HepG2 (cell line): ENCODE results near the gene SNRPF. TPM values are rescaled to one million over a fixed set of nuclear protein-coding genes. Genes with fewer than 3 reads are reported as not detected.

Experiments
- ATAC-seq: fragments of 200-7000 bp; cut with Tn5 transposase; 3 replicates; pipeline ENCODE4 v1.9.1; 2020; ENCODE audit warnings: mild to moderate bottlenecking, moderate library complexity
- BruUV-seq: library from RNA; stranded (reverse); fragments of 400-500 nt; replicated peaks from 2 replicates; lab custom pipeline; 2021; lab: Mats Ljungman, UMichigan
- CTCF ChIA-PET: fragments of 300-600 bp; formaldehyde crosslinking; extraction: SDS; loops from one replicate; lab custom pipeline; 2021; ENCODE audit warnings: low total read pairs, inconsistent platforms, low intra/inter-chr PET ratio; lab: Yijun Ruan, JAX
- POLR2A ChIA-PET: fragments of 350-600 bp; sonication (Branson Sonifier 250); formaldehyde crosslinking; loops from one replicate; lab custom pipeline; 2020; ENCODE audit warnings: antibody characterized with exemption, inconsistent platforms; lab: Yijun Ruan, JAX
- DNase-seq: peaks from one replicate; pipeline ENCODE4 v3.0.0-alpha.2; 2015; ENCODE audit warnings: low spot score
- FAIRE-seq: peaks from 3 replicates; lab custom pipeline; 2011; peaks lifted over from hg19 to GRCh38; lab: Jason Lieb, UNC
- H2AFZ ChIP-seq: one replicate; pipeline ENCODE4 v1.6.1; 2011; ENCODE audit warnings: low read length, inconsistent platforms
- H3K27ac ChIP-seq: fragments of 300-600 bp; 3 replicates; pipeline ENCODE4 v1.8.0; 2011; ENCODE audit warnings: mixed run types, mild to moderate bottlenecking, mixed read lengths, low read length, inconsistent platforms; ENCODE audit not compliant: insufficient read depth; ENCODE audit errors: extremely low read length
- H3K27me3 ChIP-seq, 2 experiments: fragments of 200-600 bp in 1 of 2; 2 replicates in 1 of 2; 3 replicates in 1 of 2; pipeline versions ENCODE4 v1.6.0 to v1.8.0; 2011; ENCODE audit warnings: low read length in 2 of 2, mild to moderate bottlenecking in 2 of 2, moderate library complexity in 2 of 2, inconsistent platforms in 1 of 2; ENCODE audit not compliant: insufficient read depth in 2 of 2, control insufficient read depth in 1 of 2
- H3K36me3 ChIP-seq, 2 experiments: fragments of 200-600 bp in 1 of 2; replicated peaks in 1 of 2; 2 replicates in 1 of 2; 3 replicates in 1 of 2; pipeline versions ENCODE4 v1.5.1 to v1.8.0; 2011; ENCODE audit warnings: low read length in 2 of 2, inconsistent platforms in 1 of 2; ENCODE audit not compliant: insufficient read depth in 2 of 2, control insufficient read depth in 1 of 2
- H3K4me1 ChIP-seq: 2 replicates; pipeline ENCODE4 v1.5.1; 2012; ENCODE audit warnings: low read length, inconsistent platforms; ENCODE audit not compliant: insufficient read depth
- H3K4me2 ChIP-seq: 2 replicates; pipeline ENCODE4 v1.6.0; 2011; ENCODE audit warnings: low read depth, low read length, inconsistent platforms
- H3K4me3 ChIP-seq, 3 experiments: fragments of 200-600 bp in 1 of 3; sonication (generic), shearing (Covaris generic) in 1 of 3; replicated peaks in 1 of 3; 2 replicates each; pipeline ENCODE4 v1.5.1; 2011 to 2016; ENCODE audit warnings: low read length in 3 of 3, inconsistent platforms in 2 of 3, low read depth in 2 of 3, mild to moderate bottlenecking in 2 of 3, control low read depth in 1 of 3, mixed read lengths in 1 of 3; ENCODE audit not compliant: insufficient read depth in 1 of 3
- H3K79me2 ChIP-seq: one replicate; pipeline ENCODE4 v1.6.1; 2011; ENCODE audit warnings: low read length, inconsistent platforms; ENCODE audit not compliant: insufficient read depth
- H3K9ac ChIP-seq: 2 replicates; pipeline ENCODE4 v1.6.0; 2011; ENCODE audit warnings: mild to moderate bottlenecking, low read depth, low read length, inconsistent platforms; ENCODE audit not compliant: insufficient read depth
- H3K9me3 ChIP-seq: 2 replicates; pipeline ENCODE4 v1.5.1; 2012; ENCODE audit warnings: mild to moderate bottlenecking, low read length
- H4K20me1 ChIP-seq: 2 replicates; pipeline ENCODE4 v1.6.0; 2011; ENCODE audit warnings: inconsistent platforms, mild to moderate bottlenecking, low read length, moderate library complexity; ENCODE audit not compliant: insufficient read depth
- JUN ChIP-seq: sonication (generic); formaldehyde crosslinking; IDR thresholded peaks from 2 replicates; pipeline ENCODE4 v1.4.0; 2020; ENCODE audit warnings: mild to moderate bottlenecking, missing genetic modification reagents
- KAT2B ChIP-seq: fragments of 150-350 bp; IDR thresholded peaks from 2 replicates; pipeline ENCODE4 v1.6.1; 2014; ENCODE audit warnings: low read depth, low read length, borderline replicate concordance
- MAFF ChIP-seq: IDR thresholded peaks from 2 replicates; pipeline ENCODE4 v1.6.1; 2011; ENCODE audit warnings: low read depth, low read length, improper control_type of control experiment
- STAG1 ChIP-seq: sonication (generic); formaldehyde crosslinking; IDR thresholded peaks from 2 replicates; pipeline ENCODE4 v1.4.0; 2020; ENCODE audit warnings: missing genetic modification reagents
- SUZ12 ChIP-seq: fragments of 150-350 bp; IDR thresholded peaks from 2 replicates; pipeline ENCODE4 v1.6.1; 2014; ENCODE audit warnings: low read depth, low read length
- TBX3 ChIP-seq: fragments of 450-650 bp; IDR thresholded peaks from 2 replicates; pipeline ENCODE4 v1.6.1; 2017; ENCODE audit warnings: antibody characterized with exemption, mild to moderate bottlenecking, inconsistent platforms, borderline replicate concordance
- ZBTB33 ChIP-seq: sonication (generic); formaldehyde crosslinking; IDR thresholded peaks from 2 replicates; pipeline ENCODE4 v1.4.0; 2020; ENCODE audit warnings: missing genetic modification reagents
- ZMYM3 ChIP-seq: sonication (generic); formaldehyde crosslinking; IDR thresholded peaks from 2 replicates; pipeline ENCODE4 v1.5.1; 2020; ENCODE audit warnings: mild to moderate bottlenecking, missing genetic modification reagents
- ZNF180 ChIP-seq: sonication (generic); formaldehyde crosslinking; IDR thresholded peaks from 2 replicates; pipeline ENCODE4 v1.4.0; 2020; ENCODE audit warnings: low read depth, missing genetic modification reagents, borderline replicate concordance
- ZNF282 ChIP-seq: fragments of 450-650 bp; IDR thresholded peaks from 2 replicates; pipeline ENCODE4 v1.6.1; 2018; ENCODE audit not compliant: partially characterized antibody
- ZNF382 ChIP-seq: sonication (generic); formaldehyde crosslinking; IDR thresholded peaks from 2 replicates; pipeline ENCODE4 v1.5.0; 2020; ENCODE audit warnings: missing genetic modification reagents, mild to moderate bottlenecking, borderline replicate concordance
- ZNF691 ChIP-seq: sonication (generic); formaldehyde crosslinking; IDR thresholded peaks from 2 replicates; pipeline ENCODE4 v1.4.0; 2020; ENCODE audit warnings: missing genetic modification reagents, low read depth, mild to moderate bottlenecking, borderline replicate concordance
- WGBS: methylation state at CpG from one replicate; pipeline ENCODE4 v1.1.6; 2017; ENCODE audit warnings: low lambda C conversion rate; 5-methylcytosine and 5-hydroxymethylcytosine counted together
- in situ Hi-C: cut with HindIII; loops from 2 replicates; pipeline ENCODE4 v1.10.0; 2017; ENCODE audit warnings: low pct_unique_long_range_greater_than_20kb; ENCODE audit not compliant: extremely low pct_ligation_motif_present
- intact Hi-C: fragments of 100-400 bp; cut with micrococcal nuclease; formaldehyde crosslinking; loops from one replicate; pipeline ENCODE4 v1.10.0; 2022; ENCODE audit not compliant: unreplicated experiment
- polyA plus RNA-seq, 8 experiments: library from polyadenylated mRNA; depleted of rRNA in 3 of 8; stranded (reverse) in 7 of 8; unstranded in 1 of 8; fragments of >200 nt; fragmentation: Illumina TruSeq in 4 of 8; extraction: Trizol in 4 of 8; gene quantifications; 2 replicates each; pipeline versions ENCODE4 v1.2.1 to v1.2.3, GENCODE V29; 2011 to 2016; ENCODE audit warnings: low read depth in 4 of 8, missing spikeins in 1 of 8, mixed read lengths in 1 of 8; ENCODE audit not compliant: insufficient read depth in 1 of 8
- total RNA-seq, 5 experiments: library from RNA; depleted of rRNA; stranded (reverse); fragments of >200 nt; fragmentation: Illumina TruSeq; extraction: Trizol; gene quantifications; 2 replicates each; pipeline ENCODE4 v1.2.3, GENCODE V29; 2016; ENCODE audit warnings: low read depth in 1 of 5
- TF ChIP-seq, protein P1 (sequence below), 2 experiments: IDR thresholded peaks; 2 replicates each; pipeline ENCODE4 v1.6.1; 2011 to 2012; ENCODE audit warnings: low read length in 2 of 2, borderline replicate concordance in 1 of 2, low read depth in 1 of 2, mild to moderate bottlenecking in 1 of 2, moderate library complexity in 1 of 2

Gene SNRPF
- total and polyA plus RNA-seq, 2 of the 13 experiments (the other 11 are each of a cell fraction or from before 2014, with no cell fraction given): 31.7 to 77.2 TPM

DNA sequence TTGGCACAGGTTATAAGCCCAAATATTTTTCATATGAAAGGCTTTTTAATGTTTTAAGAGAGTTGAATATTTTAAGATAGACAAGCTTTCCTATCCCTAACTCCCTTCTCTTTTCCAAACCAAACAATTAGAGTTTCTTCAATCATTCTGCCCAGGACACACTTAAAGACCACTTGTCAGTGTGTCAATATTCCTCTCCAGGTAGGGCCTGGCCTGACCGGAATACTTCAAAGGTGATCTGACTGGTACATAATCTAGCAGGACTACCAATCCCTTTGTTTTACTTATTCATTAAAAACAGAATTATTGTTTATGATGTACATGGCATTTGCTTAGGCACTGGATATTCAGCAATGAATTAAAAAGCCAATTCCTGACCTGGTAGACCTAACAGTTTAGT is 24.2 kb upstream of the SNRPF start:
- no peak for ATAC-seq
- TF ChIP-seq ZNF382 (CRISPR knock-in tag): no peak
- no peak for TF ChIP-seq ZMYM3 (CRISPR knock-in tag)
- TF ChIP-seq STAG1 (CRISPR knock-in tag): no peak
- no peak for TF ChIP-seq MAFF
- no peak for TF ChIP-seq JUN (CRISPR knock-in tag)
- Histone ChIP-seq H3K4me1 (peaks cover 32% of the 10 kb centered on the region), H3K36me3 (no peaks in the 10 kb centered on the region), H3K9ac (no peak overlapping the region), H3K9me3 (no peaks in the 10 kb centered on the region), H3K27ac (no peak overlapping the region), H3K27me3 (peaks cover 0 to 5% of the 10 kb centered on the region in 2 experiments; a peak in 1 of 5 replicates), H3K79me2 (no peaks in the 10 kb centered on the region), H2AFZ (no peak overlapping the region), H3K4me3 (no peak overlapping the region), H3K4me2 (no peak overlapping the region), H4K20me1 (no peaks in the 10 kb centered on the region)
- no peak for DNase-seq
- 3% methylated on average over 1 of the region's 1 CpG for WGBS
- ChIA-PET POLR2A (no interaction called here), CTCF (no interaction called here)
- no peak for FAIRE-seq
- intact Hi-C loops: no loop called here
- in situ Hi-C loops: no loop called here
- no TSS peak for BruUV-seq

- POLR2A ChIA-PET: interaction anchor here (0.6 kb wide), 1 partner anchor 26 kb away, joined by 3 read pairs; no protein-coding TSS in a partner anchor
- FAIRE-seq (no peak), DNase-seq (no peak), ATAC-seq (no peak)
- Histone ChIP-seq H3K27ac (no peak overlapping the region), H3K9me3 (no peaks in the 10 kb centered on the region), H3K27me3 (peaks cover 0 to 5% of the 10 kb centered on the region in 2 experiments; a peak in 1 of 5 replicates), H3K79me2 (no peaks in the 10 kb centered on the region), H3K4me3 (no peak overlapping the region), H3K36me3 (no peaks in the 10 kb centered on the region), H3K9ac (no peak overlapping the region), H2AFZ (no peak overlapping the region), H3K4me1 (peaks cover 24% of the 10 kb centered on the region), H3K4me2 (no peak overlapping the region), H4K20me1 (no peaks in the 10 kb centered on the region)
- intact Hi-C loops: no loop called here
- in situ Hi-C loops: no loop called here
- no TSS peak for BruUV-seq
- CTCF ChIA-PET: no interaction called here
- 2% methylated on average over 3 of the region's 3 CpGs for WGBS
- no peak for TF ChIP-seq ZNF691 (CRISPR knock-in tag)
- TF ChIP-seq ZNF180 (CRISPR knock-in tag): no peak
- TF ChIP-seq, protein P1, sequence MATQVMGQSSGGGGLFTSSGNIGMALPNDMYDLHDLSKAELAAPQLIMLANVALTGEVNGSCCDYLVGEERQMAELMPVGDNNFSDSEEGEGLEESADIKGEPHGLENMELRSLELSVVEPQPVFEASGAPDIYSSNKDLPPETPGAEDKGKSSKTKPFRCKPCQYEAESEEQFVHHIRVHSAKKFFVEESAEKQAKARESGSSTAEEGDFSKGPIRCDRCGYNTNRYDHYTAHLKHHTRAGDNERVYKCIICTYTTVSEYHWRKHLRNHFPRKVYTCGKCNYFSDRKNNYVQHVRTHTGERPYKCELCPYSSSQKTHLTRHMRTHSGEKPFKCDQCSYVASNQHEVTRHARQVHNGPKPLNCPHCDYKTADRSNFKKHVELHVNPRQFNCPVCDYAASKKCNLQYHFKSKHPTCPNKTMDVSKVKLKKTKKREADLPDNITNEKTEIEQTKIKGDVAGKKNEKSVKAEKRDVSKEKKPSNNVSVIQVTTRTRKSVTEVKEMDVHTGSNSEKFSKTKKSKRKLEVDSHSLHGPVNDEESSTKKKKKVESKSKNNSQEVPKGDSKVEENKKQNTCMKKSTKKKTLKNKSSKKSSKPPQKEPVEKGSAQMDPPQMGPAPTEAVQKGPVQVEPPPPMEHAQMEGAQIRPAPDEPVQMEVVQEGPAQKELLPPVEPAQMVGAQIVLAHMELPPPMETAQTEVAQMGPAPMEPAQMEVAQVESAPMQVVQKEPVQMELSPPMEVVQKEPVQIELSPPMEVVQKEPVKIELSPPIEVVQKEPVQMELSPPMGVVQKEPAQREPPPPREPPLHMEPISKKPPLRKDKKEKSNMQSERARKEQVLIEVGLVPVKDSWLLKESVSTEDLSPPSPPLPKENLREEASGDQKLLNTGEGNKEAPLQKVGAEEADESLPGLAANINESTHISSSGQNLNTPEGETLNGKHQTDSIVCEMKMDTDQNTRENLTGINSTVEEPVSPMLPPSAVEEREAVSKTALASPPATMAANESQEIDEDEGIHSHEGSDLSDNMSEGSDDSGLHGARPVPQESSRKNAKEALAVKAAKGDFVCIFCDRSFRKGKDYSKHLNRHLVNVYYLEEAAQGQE (IDR thresholded peaks at IDR 0.05; ENCODE audit: borderline replicate concordance in 1 of 2, low read depth in 1 of 2, low read length in 2 of 2): no peak
- TF ChIP-seq KAT2B: no peak
- TF ChIP-seq ZBTB33: no peak
- TF ChIP-seq ZNF282: no peak
- no peak for TF ChIP-seq SUZ12
- TF ChIP-seq TBX3: no peak
Observed at GRCh38 chr12:95836185-95836609, 22.6 kb upstream of the SNRPF start.
